ENCODE results near the gene GATAD2A.
"Not testable (repeated sequence)": the region's sequence is repeated elsewhere in the genome, so short reads cannot be mapped to it uniquely, and the experiment has no call there.

The GATAD2A gene

GRCh38 chr19:19404879-19405860 lies at the start of gene GATAD2A:
TSS of gene GATAD2A (plus strand) at chr19:19405675. CDS start at chr19:19465346, 59,671 bp downstream.
- DNase-seq (ENCODE audit: low read depth, low spot score) = peak; percentile 90

GRCh38 chr19:19356500-19356899 lies 49.0 kb upstream of the GATAD2A start:
- no peak for DNase-seq (ENCODE audit: low read depth, low spot score)

DNA sequence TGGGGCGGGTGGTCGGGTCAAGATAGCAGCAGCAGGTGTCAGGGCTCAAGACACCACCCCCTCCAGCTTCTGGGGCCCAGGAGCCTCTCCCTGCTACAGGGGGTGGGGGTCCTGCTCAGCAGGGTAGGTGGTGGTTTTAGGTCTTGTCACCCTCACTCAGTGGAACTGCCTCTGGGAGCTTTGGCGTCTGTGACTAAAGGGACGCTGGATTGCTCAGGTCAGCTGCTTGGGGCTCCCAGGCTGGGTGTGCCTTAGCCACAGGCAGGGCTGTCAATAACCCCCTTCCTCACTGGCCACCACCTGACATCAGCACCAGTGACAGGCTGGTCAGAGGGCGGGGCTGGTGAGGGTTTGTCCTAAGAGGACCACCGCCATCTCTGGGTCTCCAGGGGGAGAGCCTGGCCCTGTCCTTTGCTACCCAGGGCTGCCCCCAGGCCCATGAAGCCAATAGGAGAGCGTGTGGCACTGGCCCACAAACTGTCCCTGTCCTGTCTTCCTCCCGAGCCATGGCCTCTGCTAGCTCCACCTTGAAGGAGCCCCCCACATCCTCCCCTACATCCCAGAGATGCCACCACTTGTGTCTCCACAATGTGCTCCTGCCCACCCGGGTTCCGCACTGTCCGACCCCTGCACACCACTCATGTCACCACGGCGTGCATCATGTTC lies 48.4 kb upstream of the GATAD2A start:
- DNase-seq (ENCODE audit: low read depth, low spot score) = no peak

DNA sequence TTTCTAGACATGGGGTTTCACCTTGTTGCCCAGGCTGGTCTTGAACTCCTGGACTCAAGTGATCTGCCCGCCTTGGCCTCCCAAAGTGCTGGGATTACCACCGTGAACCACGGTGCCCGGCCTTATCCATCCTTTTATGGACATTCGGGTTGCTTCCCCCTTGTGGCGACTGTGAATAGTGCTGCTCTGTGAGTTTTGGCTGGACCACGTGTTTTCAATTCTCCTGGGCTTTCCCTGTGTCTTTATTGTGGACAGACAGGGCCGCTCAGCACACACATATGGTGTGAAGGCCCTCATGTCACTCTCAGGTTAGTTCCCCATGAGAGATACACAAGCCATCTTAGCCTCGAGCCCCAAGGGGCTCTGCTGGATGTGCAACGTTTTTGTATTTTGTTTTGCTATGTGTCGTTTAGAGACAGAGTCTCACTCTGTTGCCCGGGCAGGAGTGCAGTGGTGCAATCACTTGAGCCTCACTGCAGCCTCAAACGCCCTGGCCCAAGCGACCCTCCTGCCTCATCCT lies 44.3 kb upstream of the GATAD2A start:
- DNase-seq (ENCODE audit: low read depth, low spot score) = peak; percentile 94

DNA sequence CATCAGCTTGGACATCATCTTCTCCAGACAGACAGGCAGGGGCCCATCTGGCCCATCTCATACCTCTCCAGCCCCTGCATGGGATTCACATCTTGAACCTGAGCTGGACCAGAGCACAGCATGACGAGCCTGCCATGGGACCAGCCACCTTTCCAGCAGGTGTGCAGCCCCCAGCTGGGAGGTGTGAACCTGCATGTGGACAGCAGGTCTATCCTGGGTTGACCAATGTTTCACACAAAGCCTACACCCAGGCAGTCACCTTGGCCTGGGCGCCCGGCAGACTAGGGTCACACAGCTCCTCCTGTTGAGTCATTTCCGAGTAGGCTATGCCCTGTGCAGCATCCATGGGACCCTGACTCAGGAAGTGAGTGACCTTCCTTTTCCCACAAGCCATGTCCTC lies 43.4 kb upstream of the GATAD2A start:
- no peak for DNase-seq (ENCODE audit: low read depth, low spot score)

DNA sequence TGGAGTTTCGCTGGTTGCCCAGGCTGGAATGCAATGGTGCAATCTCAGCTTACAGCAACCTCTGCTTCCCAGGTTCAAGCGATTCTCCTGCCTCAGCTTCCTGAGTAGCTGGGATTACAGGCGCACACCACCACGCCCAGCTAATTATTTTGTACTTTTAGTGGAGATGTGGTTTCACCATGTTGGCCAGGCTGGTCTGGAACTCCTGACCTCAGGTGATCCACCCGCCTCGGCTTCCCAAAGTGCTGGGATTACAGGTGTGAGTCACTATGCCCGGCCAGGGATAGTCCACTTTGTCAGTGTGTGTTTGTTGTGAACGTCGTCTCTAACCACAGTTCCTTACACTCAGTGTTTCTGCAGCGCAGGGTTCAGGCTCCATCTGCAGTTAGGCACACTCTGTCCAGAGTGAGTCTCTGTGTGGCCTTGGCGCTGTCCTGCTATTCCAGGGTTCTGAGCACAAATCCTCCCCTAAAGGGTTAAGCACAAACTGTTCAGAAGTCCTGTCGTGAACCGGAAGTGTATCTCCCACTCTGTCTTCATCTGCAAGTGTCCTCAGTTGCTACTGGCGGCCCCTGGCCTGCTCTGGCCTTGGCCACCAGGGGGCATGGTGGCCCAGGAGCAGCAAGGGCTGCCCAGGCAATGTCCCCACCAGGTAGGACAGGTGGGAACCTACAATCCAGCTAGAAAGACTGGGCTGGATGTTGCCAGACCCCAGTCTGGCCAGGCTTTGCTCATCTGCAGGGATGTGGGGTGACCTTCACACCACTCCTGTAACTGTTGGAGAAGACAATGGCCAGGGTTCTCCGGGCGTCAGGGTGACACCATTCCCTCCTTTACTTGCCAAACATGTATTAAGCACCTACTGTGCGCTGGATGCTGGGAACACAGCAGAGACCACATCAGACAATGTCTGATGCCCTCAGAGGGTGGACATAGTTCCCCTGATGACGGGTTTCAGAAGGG lies 38.8 kb upstream of the GATAD2A start:
- peak; percentile 96 for DNase-seq (ENCODE audit: low read depth, low spot score)

DNA sequence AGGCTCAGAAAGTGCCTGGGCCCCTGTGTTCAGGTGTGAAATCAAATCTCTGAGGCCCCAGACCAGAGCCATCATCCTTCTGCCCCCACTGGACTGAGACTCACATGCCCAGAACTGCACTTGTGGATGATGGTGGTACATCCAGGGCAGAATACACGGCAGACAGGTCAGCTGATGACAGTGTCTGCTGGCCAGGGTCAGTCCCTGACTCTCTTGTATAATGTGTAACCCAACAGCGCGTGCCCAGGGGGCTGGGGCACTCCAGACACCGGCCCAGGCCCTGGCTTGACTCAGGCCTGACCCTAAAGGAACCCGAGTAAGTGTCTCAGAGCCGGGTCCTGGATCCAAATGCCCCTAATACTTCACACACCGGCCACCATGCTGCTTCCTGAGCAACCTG lies 37.4 kb upstream of the GATAD2A start:
- DNase-seq (ENCODE audit: low read depth, low spot score) = no peak

GRCh38 chr19:19371059-19371458 lies 34.4 kb upstream of the GATAD2A start:
- no peak for DNase-seq (ENCODE audit: low read depth, low spot score)

DNA sequence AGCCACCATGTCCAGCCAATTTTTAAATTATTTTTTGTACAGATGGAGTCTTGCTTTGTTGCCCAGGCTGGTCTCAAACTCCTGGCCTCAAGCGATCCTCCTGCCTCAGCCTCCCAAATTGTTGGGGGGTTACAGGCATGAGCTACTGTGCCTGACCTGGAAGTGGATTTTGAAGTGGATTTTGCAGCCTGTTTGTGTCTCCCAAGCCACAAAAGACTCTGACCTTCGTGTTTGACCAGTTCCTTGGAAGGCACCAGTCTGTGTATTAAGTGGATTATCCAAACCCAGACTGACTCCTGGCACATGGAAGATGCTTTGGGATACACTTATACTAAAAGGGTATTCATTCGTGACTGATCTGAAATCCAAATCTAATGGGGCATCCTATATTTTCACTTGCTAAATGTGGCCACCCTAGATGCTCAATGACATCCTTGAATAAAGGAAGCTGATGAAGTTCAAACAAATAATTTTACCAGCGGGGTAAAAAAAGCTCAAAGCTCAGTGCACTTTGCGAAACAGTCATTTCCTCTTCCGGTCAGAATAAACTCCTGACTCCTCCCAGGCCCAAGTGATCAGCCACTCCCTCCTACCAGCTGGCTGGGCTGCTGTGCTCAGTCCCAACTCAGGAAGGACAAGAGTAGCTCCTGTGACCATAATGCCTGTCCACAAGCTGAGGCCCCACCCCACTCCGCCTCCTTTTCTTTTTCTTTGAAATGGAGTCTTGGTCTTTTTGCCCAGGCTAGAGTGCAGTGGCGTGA lies 32.6 kb upstream of the GATAD2A start:
- peak; percentile 78 for DNase-seq (ENCODE audit: low read depth, low spot score)

DNA sequence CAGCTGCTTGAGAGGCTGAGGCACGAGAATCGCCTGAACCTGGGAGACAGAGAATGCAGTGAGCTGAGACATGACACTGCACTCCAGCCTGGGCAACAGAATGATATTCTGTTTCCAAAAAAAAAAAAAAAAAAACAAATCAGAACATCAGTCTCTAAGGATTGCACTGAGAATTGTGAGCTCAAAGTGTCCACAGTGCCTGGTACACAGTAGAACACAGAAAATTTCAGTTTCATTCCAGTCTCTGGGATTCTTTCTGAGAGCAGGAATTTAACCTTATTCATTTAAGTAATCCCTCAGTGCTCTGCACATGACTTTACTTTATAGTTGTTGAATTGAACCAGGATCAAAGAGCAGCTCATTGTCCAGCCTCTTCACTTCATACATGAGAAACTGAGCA lies 25.9 kb upstream of the GATAD2A start:
- no peak for DNase-seq (ENCODE audit: low read depth, low spot score)

DNA sequence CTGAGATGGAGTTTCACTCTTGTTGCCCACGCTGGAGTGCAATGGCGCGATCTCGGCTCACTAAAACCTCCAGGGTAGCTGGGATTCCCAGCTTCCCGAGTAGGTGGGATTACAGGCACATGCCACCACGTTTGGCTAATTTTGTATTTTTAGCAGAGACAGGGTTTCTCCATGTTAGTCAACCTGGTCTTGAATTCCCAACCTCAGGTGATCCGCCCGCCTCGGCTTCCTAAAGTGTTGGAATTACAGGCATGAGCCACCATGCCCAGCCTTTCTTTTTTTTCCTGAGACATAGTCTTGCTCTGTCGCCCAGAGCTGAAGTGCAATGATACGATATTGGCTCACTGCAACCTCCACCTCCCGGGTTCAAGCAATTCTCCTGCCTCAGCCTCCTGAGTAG lies 25.2 kb upstream of the GATAD2A start:
- DNase-seq (ENCODE audit: low read depth, low spot score) = not testable (repeated sequence)

GRCh38 chr19:19381007-19381926 lies 24.2 kb upstream of the GATAD2A start:
- no peak for DNase-seq (ENCODE audit: low read depth, low spot score)

DNA sequence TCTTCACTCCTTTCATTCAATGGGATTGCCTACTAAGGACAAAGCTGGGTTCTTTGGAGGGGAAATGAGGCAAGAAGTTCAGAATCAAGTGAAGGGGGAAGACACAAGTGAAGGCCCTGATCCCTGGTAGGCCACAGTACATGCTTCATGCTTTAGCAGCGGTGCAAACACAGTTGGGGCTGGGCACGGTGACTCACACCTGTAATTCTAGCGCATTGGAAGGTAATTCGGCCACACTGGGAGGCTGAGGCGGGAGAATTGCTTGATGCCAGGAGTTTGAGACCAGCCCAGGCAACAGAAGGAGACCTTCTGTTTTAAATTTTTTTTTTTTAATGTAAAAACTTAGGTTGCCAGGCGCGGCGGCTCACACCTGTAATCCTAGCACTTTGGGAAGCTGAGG lies 23.4 kb upstream of the GATAD2A start:
- DNase-seq (ENCODE audit: low read depth, low spot score) = no peak

DNA sequence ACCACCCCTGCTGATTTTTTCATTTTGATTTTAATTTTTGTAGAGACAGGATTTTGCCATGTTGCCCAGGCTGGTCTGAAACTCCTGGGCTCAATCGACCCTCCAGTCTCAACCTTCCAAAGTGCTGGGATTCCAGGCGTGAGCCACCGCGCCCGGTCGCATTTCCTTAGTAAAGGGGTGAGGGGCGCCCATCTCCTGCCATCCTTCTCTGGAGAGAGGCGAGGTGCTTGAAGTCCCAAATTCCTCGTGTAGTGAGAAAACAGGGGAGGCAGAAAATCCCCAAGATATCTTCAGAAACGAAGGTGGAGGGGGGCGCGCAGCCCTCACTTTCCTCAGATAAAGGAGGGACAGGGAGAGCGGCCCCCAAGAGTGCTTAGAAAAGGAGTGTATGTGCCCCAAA lies 21.0 kb upstream of the GATAD2A start:
- DNase-seq (ENCODE audit: low read depth, low spot score) = no peak

GRCh38 chr19:19385131-19385895 lies 20.2 kb upstream of the GATAD2A start:
- peak; percentile 100 for DNase-seq (ENCODE audit: low read depth, low spot score)

GRCh38 chr19:19385896-19386869 lies 19.3 kb upstream of the GATAD2A start:
- DNase-seq (ENCODE audit: low read depth, low spot score) = peak; percentile 81

- DNase-seq (ENCODE audit: low read depth, low spot score) = no peak
These were observed 18.4 kb upstream of the GATAD2A start for GRCh38 chr19:19387108-19387507.

All from ELF-1 (cell line).